Measurements from ENCODE around the gene COL6A2. TPM values are rescaled to one million over a fixed set of nuclear protein-coding genes. Genes with fewer than 3 reads are reported as not detected.

COL6A2 gene
- total and polyA plus RNA-seq, 8 donors, result 362 to 647 (median 447) TPM

DNA sequence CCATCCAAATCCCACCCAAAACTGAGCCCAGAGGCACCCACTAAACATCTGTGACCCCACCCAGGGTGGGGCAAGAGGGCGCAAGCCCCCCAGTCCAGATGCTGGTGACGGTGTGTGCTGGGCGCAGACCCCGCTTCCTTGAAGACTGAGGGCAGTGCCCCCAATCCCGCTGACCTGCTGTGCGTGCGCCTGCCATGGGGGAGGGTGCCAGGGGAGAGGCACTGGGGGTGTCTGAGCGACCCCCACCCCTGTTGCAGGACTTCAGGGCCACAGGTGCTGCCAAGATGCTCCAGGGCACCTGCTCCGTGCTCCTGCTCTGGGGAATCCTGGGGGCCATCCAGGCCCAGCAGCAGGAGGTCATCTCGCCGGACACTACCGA lies 13.3 kb downstream of the COL6A2 start:
- intact Hi-C loops (cut with DNase I), result no loop called here
- H3K4me3 ChIP-seq, result no peak overlapping the region

DNA sequence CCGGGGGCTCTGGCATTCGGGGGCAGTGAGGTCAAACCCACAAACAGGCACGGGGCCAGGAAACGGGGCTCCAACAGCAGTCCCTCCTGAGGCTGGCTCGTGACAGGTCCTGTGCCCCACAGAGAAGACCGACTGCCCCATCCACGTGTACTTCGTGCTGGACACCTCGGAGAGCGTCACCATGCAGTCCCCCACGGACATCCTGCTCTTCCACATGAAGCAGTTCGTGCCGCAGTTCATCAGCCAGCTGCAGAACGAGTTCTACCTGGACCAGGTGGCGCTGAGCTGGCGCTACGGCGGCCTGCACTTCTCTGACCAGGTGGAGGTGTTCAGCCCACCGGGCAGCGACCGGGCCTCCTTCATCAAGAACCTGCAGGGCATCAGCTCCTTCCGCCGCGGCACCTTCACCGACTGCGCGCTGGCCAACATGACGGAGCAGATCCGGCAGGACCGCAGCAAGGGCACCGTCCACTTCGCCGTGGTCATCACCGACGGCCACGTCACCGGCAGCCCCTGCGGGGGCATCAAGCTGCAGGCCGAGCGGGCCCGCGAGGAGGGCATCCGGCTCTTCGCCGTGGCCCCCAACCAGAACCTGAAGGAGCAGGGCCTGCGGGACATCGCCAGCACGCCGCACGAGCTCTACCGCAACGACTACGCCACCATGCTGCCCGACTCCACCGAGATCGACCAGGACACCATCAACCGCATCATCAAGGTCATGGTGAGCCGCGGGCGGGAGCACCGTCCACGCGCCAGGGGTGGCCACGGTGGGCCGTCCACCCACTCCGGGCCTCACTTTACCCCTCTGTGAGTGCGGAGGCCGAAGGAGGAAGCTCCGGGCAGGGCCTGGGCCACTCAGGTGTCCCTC lies 14.2 kb downstream of the COL6A2 start:
- TF ChIP-seq CTCF (IDR thresholded peaks at IDR 0.05), result no peak
- no peak for ATAC-seq
- DNase-seq, result peak in 2 of 4 donors; percentile 24 to 78
- intact Hi-C loops (cut with DNase I), result no loop called here
- no peaks in the 10 kb centered on the region for H3K27me3 ChIP-seq
- no peaks in the 10 kb centered on the region for H3K4me1 ChIP-seq
- peaks cover 0 to 23% of the 10 kb centered on the region in 2 donors for H3K9me3 ChIP-seq
- H3K4me3 ChIP-seq, result no peak overlapping the region
- H3K36me3 ChIP-seq, result peaks cover 0 to 49% of the 10 kb centered on the region in 2 donors
- H3K27ac ChIP-seq, result no peak overlapping the region

More for the DNA sequence above, 13.3 kb downstream of the COL6A2 start:
- no peak for TF ChIP-seq CTCF (IDR thresholded peaks at IDR 0.05)
- Histone ChIP-seq H3K36me3 (peaks cover 0 to 41% of the 10 kb centered on the region in 2 donors), H3K27ac (no peak overlapping the region), H3K9me3 (peaks cover 0 to 23% of the 10 kb centered on the region in 2 donors), H3K27me3 (no peaks in the 10 kb centered on the region), H3K4me1 (no peaks in the 10 kb centered on the region)
- ATAC-seq, result no peak
- peak in 2 of 4 donors; percentile 22 to 61 for DNase-seq

DNA sequence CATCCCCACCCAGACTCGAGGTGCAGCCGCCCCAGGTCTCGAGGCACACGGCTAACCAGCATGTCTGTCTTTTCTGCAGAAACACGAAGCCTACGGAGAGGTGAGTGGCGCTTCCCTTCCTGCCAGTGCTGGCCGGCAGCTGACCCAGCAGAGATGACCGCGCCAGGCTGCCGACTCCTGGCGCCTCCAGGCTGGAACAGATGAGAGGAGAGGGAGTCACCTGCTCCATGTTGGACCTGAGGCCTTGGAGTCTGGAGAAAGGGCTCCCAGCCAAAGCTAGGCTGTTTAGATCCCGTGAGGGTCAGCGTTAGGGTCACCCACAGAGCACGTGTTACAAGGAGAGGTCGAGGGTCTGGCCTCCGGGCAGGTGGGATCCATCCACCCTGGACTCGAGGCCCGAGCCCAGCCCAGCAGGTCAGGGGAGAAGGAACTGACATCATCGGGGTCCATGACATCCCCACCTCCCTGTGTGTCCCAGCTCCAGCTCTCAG lies 14.9 kb downstream of the COL6A2 start:
- Histone ChIP-seq H3K4me3 (no peak overlapping the region), H3K36me3 (peaks cover 0 to 56% of the 10 kb centered on the region in 2 donors), H3K9me3 (peaks cover 0 to 18% of the 10 kb centered on the region in 2 donors), H3K4me1 (no peaks in the 10 kb centered on the region), H3K27me3 (no peaks in the 10 kb centered on the region), H3K27ac (no peak overlapping the region)
- ATAC-seq (no peak), DNase-seq (peak in 2 of 4 donors; percentile 26 to 54)
- intact Hi-C loops (cut with DNase I), result no loop called here
- TF ChIP-seq CTCF (IDR thresholded peaks at IDR 0.05), result no peak

GRCh38 chr21:46113497-46114176 lies 15.7 kb downstream of the COL6A2 start:
- no peak for TF ChIP-seq CTCF (IDR thresholded peaks at IDR 0.05)
- no peaks in the 10 kb centered on the region for H3K27me3 ChIP-seq
- ATAC-seq (no peak), DNase-seq (peak in 2 of 4 donors; percentile 13 to 34)
- intact Hi-C loops (cut with DNase I), result no loop called here
- H3K27ac ChIP-seq, result no peak overlapping the region
- peaks cover 0 to 63% of the 10 kb centered on the region in 2 donors for H3K36me3 ChIP-seq
- H3K4me1 ChIP-seq, result no peaks in the 10 kb centered on the region
- H3K4me3 ChIP-seq, result no peak overlapping the region
- H3K9me3 ChIP-seq, result peaks cover 0 to 9% of the 10 kb centered on the region in 2 donors

DNA sequence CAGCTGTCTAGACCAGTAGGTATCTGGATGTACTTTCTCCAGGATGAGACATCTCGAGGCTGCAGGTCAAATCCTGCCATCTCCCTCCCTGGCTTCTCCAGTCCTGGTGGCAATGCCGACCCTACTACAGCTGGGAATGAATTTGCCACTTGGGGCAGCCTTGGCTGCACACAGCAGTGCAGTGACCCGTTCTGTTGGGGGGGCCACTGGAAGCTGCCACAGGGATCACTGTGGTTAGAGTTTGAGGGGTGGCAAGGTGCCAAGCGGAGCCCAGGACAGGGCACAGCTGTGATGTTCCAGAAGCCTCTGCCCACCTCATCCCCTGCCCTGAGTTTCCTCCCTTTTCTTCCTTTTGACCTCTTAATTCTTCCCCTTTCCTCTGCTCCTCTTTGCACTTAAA lies 17.1 kb downstream of the COL6A2 start:
- no peaks in the 10 kb centered on the region for H3K27me3 ChIP-seq
- H3K36me3 ChIP-seq, result peaks cover 0 to 71% of the 10 kb centered on the region in 2 donors
- no peak for TF ChIP-seq CTCF (IDR thresholded peaks at IDR 0.05)
- peak in 2 of 4 donors; percentile 28 to 30 for DNase-seq
- peaks cover 0 to 7% of the 10 kb centered on the region in 2 donors for H3K9me3 ChIP-seq
- H3K4me3 ChIP-seq, result no peak overlapping the region
- intact Hi-C loops (cut with DNase I), result no loop called here
- no peak overlapping the region for H3K27ac ChIP-seq
- H3K4me1 ChIP-seq, result no peaks in the 10 kb centered on the region
- no peak for ATAC-seq
